ENCODE results near the gene APOL4.
A peak's percentile ranks its signal among the peaks of the same experiment; 100 is the strongest.
"Not testable (repeated sequence)": the region's sequence is repeated elsewhere in the genome, so short reads cannot be mapped to it uniquely, and the experiment has no call there.

The APOL4 gene

DNA sequence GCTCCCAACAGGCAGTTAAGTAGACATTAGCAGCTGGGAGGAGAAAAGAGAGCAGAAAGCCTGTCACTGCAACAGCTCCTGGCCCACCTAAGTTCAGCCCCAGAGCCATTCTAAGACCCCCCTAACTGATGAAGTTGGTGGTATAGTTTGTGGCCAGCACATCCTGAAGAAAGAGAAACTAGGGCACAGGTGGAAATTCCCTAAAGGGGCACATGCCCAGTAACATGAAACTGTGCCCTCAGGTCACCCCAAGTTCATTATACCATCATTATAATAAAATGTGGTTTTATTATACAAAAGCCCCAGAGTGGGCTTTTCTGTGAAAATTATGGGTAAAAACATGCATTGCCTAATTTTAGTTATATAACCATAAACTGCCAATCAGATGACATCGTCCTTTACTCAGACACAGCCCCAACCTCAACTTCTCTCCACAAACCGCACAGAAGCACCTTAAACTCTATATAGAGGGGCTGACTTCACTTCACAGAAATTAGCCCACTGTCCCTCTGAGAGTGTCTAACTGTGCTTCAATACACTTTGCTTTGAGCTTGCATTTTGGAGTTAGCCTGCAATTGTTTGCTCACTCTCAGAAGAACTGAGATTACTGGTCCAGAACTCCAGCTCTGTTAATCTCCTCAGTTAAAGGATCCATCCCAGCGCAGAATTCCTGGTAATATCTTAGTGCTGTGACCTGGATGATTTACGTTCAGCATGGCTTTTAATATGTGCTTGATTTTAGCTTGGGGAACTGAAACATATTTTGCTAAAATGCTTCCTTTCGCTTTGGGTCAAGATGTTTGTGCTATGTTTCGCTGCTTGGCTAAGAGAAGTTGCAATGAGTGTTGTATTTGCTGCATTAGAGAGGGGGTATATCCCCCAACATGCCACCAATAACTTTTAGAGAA lies 39.2 kb downstream of the APOL4 start:
- no peak overlapping the region for H3K4me2 ChIP-seq (ENCODE audit: insufficient read depth, low read length, poor library complexity, severe bottlenecking)
- H2BK15ac ChIP-seq (ENCODE audit: low read length) = no peak overlapping the region
- no peak for DNase-seq (ENCODE audit: low spot score)
- H2AFZ ChIP-seq (ENCODE audit: low read length) = no peak overlapping the region
- no peak overlapping the region for H3K4me3 ChIP-seq (ENCODE audit: low read length in 2 of 2)
- H2AK5ac ChIP-seq (ENCODE audit: low read depth, low read length) = no peak overlapping the region
- no peak overlapping the region for H3K4ac ChIP-seq (ENCODE audit: low read length)
- H4K91ac ChIP-seq (ENCODE audit: low read depth, low read length, poor library complexity) = no peak overlapping the region
- H2BK12ac ChIP-seq (ENCODE audit: low read length) = no peak overlapping the region
- peaks cover 0 to 41% (median 0%) of the 10 kb centered on the region in 3 experiments for H3K27me3 ChIP-seq (ENCODE audit: control insufficient read depth in 3 of 3, insufficient read depth in 3 of 3, low read depth in 1 of 3, low read length in 3 of 3)
- H3K79me1 ChIP-seq (ENCODE audit: low read depth, low read length) = no peaks in the 10 kb centered on the region
- H3K27ac ChIP-seq (replicated peaks; ENCODE audit: low read length) = no peak overlapping the region
- no peak overlapping the region for H2BK5ac ChIP-seq (ENCODE audit: low read length)
- H3K18ac ChIP-seq (ENCODE audit: low read length) = no peak overlapping the region
- H3K14ac ChIP-seq (ENCODE audit: low read length) = no peak overlapping the region
- H2BK120ac ChIP-seq (ENCODE audit: low read depth, low read length) = no peak overlapping the region
- H3K4me1 ChIP-seq (ENCODE audit: control insufficient read depth in 2 of 2, insufficient read depth in 1 of 2, low read depth in 1 of 2, low read length in 2 of 2) = peaks cover 4 to 8% of the 10 kb centered on the region in 2 donors
- H3K23ac ChIP-seq (ENCODE audit: low read depth, low read length, poor library complexity) = no peak overlapping the region
- H3K9me3 ChIP-seq (replicated peaks in 1 of 2; ENCODE audit: control insufficient read depth in 2 of 2, insufficient read depth in 1 of 2, low read depth in 1 of 2, low read length in 2 of 2) = no peaks in the 10 kb centered on the region
- no CpG with 5 or more reads among the region's 6 CpGs for WGBS, 2 donors (ENCODE audit: extremely low coverage in 2 of 2, insufficient read length in 2 of 2, insufficient replicate concordance in 1 of 2)
- H3K9ac ChIP-seq (ENCODE audit: low read depth, low read length, poor library complexity) = no peak overlapping the region
- H3K36me3 ChIP-seq (replicated peaks in 1 of 2; ENCODE audit: control insufficient read depth in 2 of 2, insufficient read depth in 2 of 2, low read length in 2 of 2) = no peaks in the 10 kb centered on the region
- H4K8ac ChIP-seq (ENCODE audit: low read depth, low read length) = no peak overlapping the region

GRCh38 chr22:36161793-36162126 lies 39.8 kb downstream of the APOL4 start:
- peaks cover 6 to 13% of the 10 kb centered on the region in 2 donors for H3K4me1 ChIP-seq (ENCODE audit: control insufficient read depth in 2 of 2, insufficient read depth in 1 of 2, low read depth in 1 of 2, low read length in 2 of 2)
- H3K18ac ChIP-seq (ENCODE audit: low read length); H2BK5ac ChIP-seq (ENCODE audit: low read length); H3K27ac ChIP-seq (replicated peaks; ENCODE audit: low read length); H2BK120ac ChIP-seq (ENCODE audit: low read depth, low read length); H2AFZ ChIP-seq (ENCODE audit: low read length); H3K36me3 ChIP-seq (replicated peaks in 1 of 2; ENCODE audit: control insufficient read depth in 2 of 2, insufficient read depth in 2 of 2, low read length in 2 of 2); H3K23ac ChIP-seq (ENCODE audit: low read depth, low read length, poor library complexity); H2AK5ac ChIP-seq (ENCODE audit: low read depth, low read length); H4K8ac ChIP-seq (ENCODE audit: low read depth, low read length); H3K14ac ChIP-seq (ENCODE audit: low read length); H3K4me3 ChIP-seq (ENCODE audit: low read length in 2 of 2); DNase-seq (ENCODE audit: low spot score); H3K9ac ChIP-seq (ENCODE audit: low read depth, low read length, poor library complexity); H3K79me1 ChIP-seq (ENCODE audit: low read depth, low read length); H2BK12ac ChIP-seq (ENCODE audit: low read length); H2BK15ac ChIP-seq (ENCODE audit: low read length); H3K4me2 ChIP-seq (ENCODE audit: insufficient read depth, low read length, poor library complexity, severe bottlenecking); H3K9me3 ChIP-seq (replicated peaks in 1 of 2; ENCODE audit: control insufficient read depth in 2 of 2, insufficient read depth in 1 of 2, low read depth in 1 of 2, low read length in 2 of 2); H4K91ac ChIP-seq (ENCODE audit: low read depth, low read length, poor library complexity); H3K4ac ChIP-seq (ENCODE audit: low read length): not testable (repeated sequence)
- WGBS, 2 donors (ENCODE audit: extremely low coverage in 2 of 2, insufficient read length in 2 of 2, insufficient replicate concordance in 1 of 2) = no CpG with 5 or more reads among the region's 5 CpGs
- H3K27me3 ChIP-seq (ENCODE audit: control insufficient read depth in 3 of 3, insufficient read depth in 3 of 3, low read depth in 1 of 3, low read length in 3 of 3) = peaks cover 0 to 40% (median 0%) of the 10 kb centered on the region in 3 experiments

DNA sequence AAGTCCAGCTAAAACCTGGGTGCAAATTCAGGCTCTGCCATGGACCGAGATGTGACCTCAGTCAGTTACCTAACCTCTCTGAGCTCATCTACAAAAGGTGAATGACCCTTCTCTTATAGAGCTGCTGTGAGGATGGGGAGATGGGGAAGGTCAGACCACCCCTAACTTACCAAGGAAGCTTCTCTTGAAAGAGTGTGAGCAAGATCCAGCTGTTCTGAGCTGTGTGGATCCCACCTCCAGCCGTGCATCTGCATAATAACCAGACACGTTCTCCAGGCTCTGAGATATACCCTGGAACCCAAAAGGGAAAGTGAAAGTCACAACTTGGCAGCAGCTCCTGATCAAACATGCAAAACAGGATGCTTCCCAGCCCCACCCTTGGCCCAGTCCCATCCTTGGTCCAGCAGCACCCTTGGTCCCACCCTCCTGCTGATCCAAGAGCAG lies 41.1 kb downstream of the APOL4 start, which contains the start of gene APOL3:
TSS of gene APOL3 (minus strand) at position 257 of the 444 bp plus-strand sequence. CDS start 11,700 bp downstream, outside the sequence.
- Histone ChIP-seq H3K27me3 (ENCODE audit: control insufficient read depth in 3 of 3, insufficient read depth in 3 of 3, low read depth in 1 of 3, low read length in 3 of 3) (peaks cover 0 to 34% (median 0%) of the 10 kb centered on the region in 3 experiments), H3K27ac (replicated peaks; ENCODE audit: low read length) (no peak within 1 kb of the TSS), H3K4ac (ENCODE audit: low read length) (no peak within 1 kb of the TSS), H3K14ac (ENCODE audit: low read length) (no peak within 1 kb of the TSS), H3K18ac (ENCODE audit: low read length) (no peak within 1 kb of the TSS), H3K36me3 (replicated peaks in 1 of 2; ENCODE audit: control insufficient read depth in 2 of 2, insufficient read depth in 2 of 2, low read length in 2 of 2) (no peaks in the 10 kb centered on the region), H2BK120ac (ENCODE audit: low read depth, low read length) (no peak within 1 kb of the TSS), H2BK15ac (ENCODE audit: low read length) (no peak within 1 kb of the TSS), H3K4me1 (ENCODE audit: control insufficient read depth in 2 of 2, insufficient read depth in 1 of 2, low read depth in 1 of 2, low read length in 2 of 2) (peaks cover 12 to 18% of the 10 kb centered on the region in 2 donors), H2BK5ac (ENCODE audit: low read length) (no peak within 1 kb of the TSS), H3K23ac (ENCODE audit: low read depth, low read length, poor library complexity) (no peak within 1 kb of the TSS), H3K9me3 (replicated peaks in 1 of 2; ENCODE audit: control insufficient read depth in 2 of 2, insufficient read depth in 1 of 2, low read depth in 1 of 2, low read length in 2 of 2) (no peaks in the 10 kb centered on the region), H4K8ac (ENCODE audit: low read depth, low read length) (no peak within 1 kb of the TSS), H3K4me3 (ENCODE audit: low read length in 2 of 2) (no peak within 1 kb of the TSS), H3K4me2 (ENCODE audit: insufficient read depth, low read length, poor library complexity, severe bottlenecking) (no peak within 1 kb of the TSS), H2BK12ac (ENCODE audit: low read length) (no peak within 1 kb of the TSS), H4K91ac (ENCODE audit: low read depth, low read length, poor library complexity) (no peak within 1 kb of the TSS), H2AFZ (ENCODE audit: low read length) (no peak within 1 kb of the TSS), H3K9ac (ENCODE audit: low read depth, low read length, poor library complexity) (peak within 1 kb of the TSS; percentile 24), H3K79me1 (ENCODE audit: low read depth, low read length) (no peaks in the 10 kb centered on the region), H2AK5ac (ENCODE audit: low read depth, low read length) (no peak within 1 kb of the TSS)
- no CpG with 5 or more reads among the region's 3 CpGs for WGBS, 2 donors (ENCODE audit: extremely low coverage in 2 of 2, insufficient read length in 2 of 2, insufficient replicate concordance in 1 of 2)
- DNase-seq (ENCODE audit: low spot score) = no peak
